NCI-H2171 (cell line): ENCODE results near the gene BTRC.
"Not testable (repeated sequence)": the region's sequence is repeated elsewhere in the genome, so short reads cannot be mapped to it uniquely, and the experiment has no call there.

Source experiments
- DNase-seq: peaks from one replicate; lab custom pipeline; 2025; lab: John Stamatoyannopoulos, UW

BTRC gene

GRCh38 chr10:101353692-101354327 lies at the start of gene BTRC:
Gene BTRC, plus strand, starts transcription at chr10:101354165. Its CDS starts 16 bp downstream, at chr10:101354181.
- DNase-seq, result peak; percentile 93

GRCh38 chr10:101304316-101304715 lies 49.6 kb upstream of the BTRC start:
- DNase-seq, result no peak

DNA sequence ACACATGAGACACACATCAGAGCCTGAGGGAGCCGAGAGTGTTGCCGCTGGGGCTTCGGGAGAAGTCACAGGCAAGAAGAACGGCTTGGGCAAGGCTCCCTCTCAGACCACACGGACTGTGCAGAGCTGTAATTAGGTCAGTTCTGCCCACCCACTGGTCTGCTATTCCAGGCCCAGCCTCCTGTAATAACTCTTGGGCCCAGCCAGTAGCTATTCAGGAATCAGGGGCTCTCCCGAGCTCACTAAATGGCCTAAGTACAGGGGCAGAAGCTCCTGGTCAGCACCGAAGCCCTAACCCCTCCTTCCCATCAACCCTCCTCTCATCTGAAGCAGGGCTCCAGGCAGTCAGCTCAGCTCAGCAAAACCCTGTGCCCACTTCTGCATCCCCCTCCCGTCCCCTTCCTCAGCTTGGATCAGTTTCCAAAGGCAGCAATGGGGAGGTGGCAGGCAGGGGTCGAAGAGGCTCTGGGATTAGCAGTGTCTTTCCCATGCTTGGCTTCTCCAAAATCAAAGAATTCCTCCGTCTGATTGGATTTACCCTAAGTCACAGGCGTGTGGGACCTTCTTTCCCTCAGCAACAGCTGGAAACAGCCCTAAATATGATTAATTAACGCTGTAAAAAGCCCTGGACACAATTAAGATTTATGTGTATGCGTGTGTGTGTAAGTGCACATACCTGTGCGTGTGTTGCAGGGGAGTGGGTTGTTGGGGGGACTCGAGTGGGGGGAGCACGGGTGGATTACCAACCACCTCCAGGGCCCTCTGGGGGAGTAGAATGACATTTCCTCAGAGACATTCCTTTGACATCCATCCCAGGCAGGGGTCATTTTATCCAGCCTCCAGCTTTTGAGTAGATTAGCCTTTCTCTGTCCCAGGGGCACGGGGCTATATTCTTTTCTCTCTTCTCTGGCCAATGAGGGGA lies 48.4 kb upstream of the BTRC start:
- DNase-seq, result no peak

DNA sequence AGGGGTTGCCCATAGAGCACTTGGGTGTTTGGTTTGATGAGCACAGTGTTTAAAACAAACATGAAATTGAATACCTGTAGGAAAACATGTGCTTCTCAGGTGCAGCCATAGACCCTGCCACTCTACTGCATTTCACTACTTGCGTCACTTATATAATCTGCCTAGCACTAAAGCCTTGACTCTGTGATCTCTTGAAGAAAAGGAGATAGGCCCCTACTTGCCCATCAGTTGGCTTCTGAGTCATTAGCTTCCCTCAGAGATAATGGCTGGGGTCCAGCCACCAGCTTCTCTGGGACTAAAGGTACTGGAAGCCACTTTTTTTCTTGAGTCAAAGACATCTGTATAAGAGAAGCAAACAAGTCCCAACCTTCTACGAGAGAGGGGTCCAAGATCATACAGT lies 45.9 kb upstream of the BTRC start:
- DNase-seq, result no peak

DNA sequence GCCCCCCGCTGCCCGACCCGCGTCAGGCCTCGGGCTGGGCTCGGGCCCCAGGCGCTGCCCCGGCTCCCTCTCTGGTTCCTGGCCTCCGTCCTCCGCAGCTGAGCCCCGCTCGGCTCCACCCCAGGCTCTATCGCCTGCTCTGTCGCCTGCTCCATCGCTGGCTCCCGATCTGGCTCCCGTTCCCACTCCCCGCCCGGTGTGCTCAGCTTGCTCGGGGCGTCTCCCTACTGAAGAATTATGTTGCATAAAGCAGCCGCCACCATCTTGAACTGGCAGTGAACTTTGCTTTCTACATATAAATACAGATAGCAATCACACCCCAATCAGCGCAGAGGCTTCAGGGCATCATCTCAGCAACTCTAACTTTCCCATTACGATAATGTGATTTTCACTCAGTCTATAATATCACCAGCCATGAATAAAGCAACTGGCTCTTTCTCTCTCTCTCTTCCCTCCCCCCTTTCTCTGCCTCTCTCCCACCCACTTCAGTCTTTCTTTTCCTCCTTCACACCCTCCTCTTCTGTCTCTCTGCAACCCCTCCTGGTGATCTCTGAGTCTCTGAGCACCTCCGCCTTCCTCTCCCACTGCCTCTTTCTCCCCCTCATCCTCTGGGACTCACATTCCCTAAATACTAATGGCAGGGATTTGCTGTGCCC lies 43.3 kb upstream of the BTRC start:
- DNase-seq, result no peak

GRCh38 chr10:101311185-101312066 lies 42.5 kb upstream of the BTRC start:
- no peak for DNase-seq

- no peak for DNase-seq
Observed at GRCh38 chr10:101319241-101319915, 34.6 kb upstream of the BTRC start.

GRCh38 chr10:101321073-101321472 lies 32.9 kb upstream of the BTRC start:
- DNase-seq, result no peak

GRCh38 chr10:101322266-101323108 lies 31.5 kb upstream of the BTRC start:
- DNase-seq, result no peak

DNA sequence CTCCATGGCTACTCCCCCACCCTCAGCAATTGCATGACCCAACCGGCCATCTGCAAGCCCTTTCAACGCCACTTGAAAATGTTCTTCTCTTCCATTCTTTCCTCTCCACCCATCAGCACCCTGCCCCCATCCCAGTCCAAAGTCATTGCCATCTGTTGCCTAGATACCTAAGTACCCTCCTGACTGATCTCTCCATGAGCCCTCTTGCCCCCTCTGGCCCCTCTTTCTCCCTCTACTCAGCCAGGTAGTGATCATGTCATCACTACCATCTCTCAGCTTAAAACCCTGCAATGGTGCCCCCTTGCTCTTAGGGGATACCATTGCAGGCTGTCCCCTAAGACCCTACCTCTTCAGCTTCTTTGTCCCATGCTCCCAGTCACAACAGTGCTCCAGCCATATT lies 30.5 kb upstream of the BTRC start:
- DNase-seq, result no peak

DNA sequence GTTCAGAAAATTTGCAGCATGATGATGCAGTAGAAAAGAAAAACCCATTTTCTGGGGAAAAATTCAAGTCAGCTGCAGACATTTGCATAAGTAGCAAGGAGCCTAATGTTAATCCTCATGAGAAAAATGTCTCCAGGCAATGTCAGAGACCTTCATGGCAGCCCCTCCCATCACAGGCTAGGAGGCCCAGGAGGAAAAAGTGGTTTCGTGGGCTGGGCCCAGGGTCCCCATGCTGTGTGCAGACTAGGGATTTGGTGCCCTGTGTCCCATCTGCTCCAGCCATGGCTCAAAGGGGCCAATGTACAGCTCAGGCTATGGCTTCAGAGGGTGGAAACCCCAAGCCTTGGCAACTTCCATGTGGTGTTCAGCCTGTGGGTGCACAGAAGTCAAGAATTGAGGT lies 26.5 kb upstream of the BTRC start:
- not testable (repeated sequence) for DNase-seq

DNA sequence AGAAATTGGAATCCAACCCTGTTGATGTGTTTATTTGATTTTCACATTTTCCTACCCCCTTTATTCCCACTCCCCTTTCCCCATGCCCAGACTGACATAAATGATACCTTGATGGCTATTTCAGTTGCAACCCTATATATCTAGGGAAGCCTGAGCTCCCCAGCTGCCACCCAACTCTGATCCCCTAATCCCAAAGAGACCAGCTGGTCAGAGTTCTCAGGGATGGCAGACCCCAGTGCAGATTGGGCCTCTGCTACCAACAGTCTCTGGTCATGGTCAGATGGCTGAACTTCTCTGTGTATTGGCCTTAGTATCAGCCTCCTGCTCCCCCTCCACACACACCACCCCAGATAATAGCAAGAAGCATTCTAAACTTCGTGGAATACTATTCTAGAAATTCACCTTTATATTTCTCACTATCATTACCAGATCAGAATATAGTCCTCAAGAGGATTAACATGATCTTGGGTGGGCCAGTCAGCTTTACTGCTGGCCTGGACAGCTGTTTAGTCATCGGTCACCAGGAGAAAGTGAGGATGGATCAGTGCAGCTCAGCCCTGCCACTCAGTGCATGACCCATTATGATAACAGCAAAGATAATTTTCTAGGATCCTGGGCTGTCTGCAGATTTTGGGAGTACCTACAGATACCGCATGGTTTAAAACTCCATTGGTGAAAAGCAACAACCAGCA lies 24.5 kb upstream of the BTRC start:
- no peak for DNase-seq

- no peak for DNase-seq
Observed at GRCh38 chr10:101330231-101330630, 23.7 kb upstream of the BTRC start.

- DNase-seq, result no peak
Observed at GRCh38 chr10:101330631-101331225, 23.2 kb upstream of the BTRC start.

DNA sequence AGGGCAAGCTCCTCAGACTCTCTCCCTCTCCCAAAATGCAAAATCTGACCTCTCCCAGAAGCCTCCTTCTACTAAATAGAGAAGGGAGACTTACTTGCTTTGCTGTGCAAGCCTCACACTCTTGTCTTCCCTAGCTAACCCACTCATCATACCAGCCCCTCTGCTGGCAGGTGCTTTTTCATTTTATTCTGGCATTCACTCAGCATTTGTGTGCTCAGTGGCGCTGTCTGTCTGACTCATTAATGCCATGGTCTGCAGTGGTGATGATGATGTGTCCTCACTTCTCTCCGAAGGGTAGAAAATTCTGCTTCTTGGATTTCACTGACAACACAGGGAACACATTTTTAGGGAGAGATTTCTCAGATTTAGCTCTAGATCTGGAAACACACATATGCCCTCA lies 22.0 kb upstream of the BTRC start:
- DNase-seq, result no peak

DNA sequence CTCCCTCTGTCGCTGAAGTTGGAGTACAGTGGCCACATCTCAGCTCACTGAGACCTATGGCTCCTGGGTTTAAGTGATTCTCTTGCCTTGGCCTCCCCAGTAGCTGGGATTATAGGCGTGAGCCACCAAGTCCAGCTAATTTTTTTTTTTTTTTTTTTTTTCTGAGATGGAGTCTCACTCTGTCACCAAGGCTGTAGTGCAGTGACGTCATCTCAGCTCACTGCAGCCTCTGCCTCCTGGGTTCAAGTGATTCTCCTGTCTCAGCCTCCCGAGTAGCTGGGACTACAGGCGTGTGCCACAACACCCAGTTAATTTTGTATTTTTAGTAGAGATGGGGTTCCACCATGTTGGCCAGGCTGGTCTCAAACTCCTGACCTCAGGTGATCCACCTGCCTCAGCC lies 19.7 kb upstream of the BTRC start:
- not testable (repeated sequence) for DNase-seq

- DNase-seq, result no peak
Observed at GRCh38 chr10:101336382-101336781, 17.6 kb upstream of the BTRC start.

GRCh38 chr10:101337836-101338235 lies 16.1 kb upstream of the BTRC start:
- no peak for DNase-seq

GRCh38 chr10:101341438-101341837 lies 12.5 kb upstream of the BTRC start:
- DNase-seq, result no peak
